Stomach (tissue), 9 donors: ENCODE data around the gene SNX27. TPM values are rescaled to one million over a fixed set of nuclear protein-coding genes. Genes with fewer than 3 reads are reported as not detected.

Experiments
- DNase-seq, 2 donors: peaks; one replicate each; pipeline versions ENCODE4 v3.0.0 to v3.0.0-alpha.2; 2013 to 2019
- H3K27ac ChIP-seq, 5 donors: fragments of 200-600 bp in 4 of 5; sonication (generic) in 4 of 5; one replicate each; pipeline ENCODE4 v1.5.1; 2013 to 2019; ENCODE audit warnings: mild to moderate bottlenecking in 1 of 5, moderate library complexity in 1 of 5
- H3K27me3 ChIP-seq, 3 donors: fragments of 200-600 bp; sonication (generic); one replicate each; pipeline ENCODE4 v1.5.1; 2017 to 2019; ENCODE audit warnings: mixed run types in 1 of 3
- H3K36me3 ChIP-seq, 4 donors: fragments of 200-600 bp; sonication (generic); 1 replicate in 3 of 4; 2 replicates in 1 of 4; pipeline ENCODE4 v1.5.1; 2016 to 2019
- H3K4me1 ChIP-seq, 4 donors: fragments of 200-600 bp; sonication (generic); one replicate each; pipeline ENCODE4 v1.5.1; 2016 to 2019
- H3K4me3 ChIP-seq, 4 donors: fragments of 200-600 bp; sonication (generic) in 3 of 4; one replicate each; pipeline ENCODE4 v1.5.1; 2016 to 2019; ENCODE audit warnings: mild to moderate bottlenecking in 1 of 4
- H3K9me3 ChIP-seq, 4 donors: fragments of 200-600 bp; sonication (generic); one replicate each; pipeline ENCODE4 v1.5.1; 2016 to 2019
- EP300 ChIP-seq: sonication (generic); formaldehyde crosslinking; IDR thresholded peaks from one replicate; pipeline ENCODE4 v1.6.1; 2017; ENCODE audit warnings: antibody characterized with exemption
- POLR2A ChIP-seq, 4 donors: fragments of 450-650 bp; IDR thresholded peaks; one replicate each; pipeline ENCODE4 v1.6.1; 2016; ENCODE audit warnings: antibody characterized with exemption in 4 of 4, control low read depth in 2 of 4, mild to moderate bottlenecking in 1 of 4, moderate library complexity in 1 of 4
- POLR2AphosphoS5 ChIP-seq, 3 donors: sonication (generic); formaldehyde crosslinking; IDR thresholded peaks; one replicate each; pipeline ENCODE4 v1.6.1; 2016; ENCODE audit warnings: antibody characterized with exemption in 3 of 3
- WGBS, 5 donors: extraction: QIAGEN DNeasy Blood & Tissue Kit in 3 of 5; methylation state at CpG; one replicate each; pipeline versions ENCODE4 v1.1.5 to v1.1.7; 2013 to 2018; 5-methylcytosine and 5-hydroxymethylcytosine counted together
- intact Hi-C: fragments of 100-400 bp; cut with DNase I; formaldehyde crosslinking; loops from one replicate; pipeline ENCODE4 v1.15.1; 2023; ENCODE audit warnings: low total_unique reads
- polyA plus RNA-seq, 3 donors: library from polyadenylated mRNA; stranded (reverse); fragments of 200-250 nt; gene quantifications; one replicate each; pipeline ENCODE4 v1.2.3, GENCODE V29; 2013
- total RNA-seq, 5 donors: library from RNA; depleted of rRNA; stranded (reverse); fragments of >200 nt; gene quantifications; one replicate each; pipeline versions ENCODE4 v1.1.0 to v1.2.3, GENCODE V29; 2014 to 2016
- TF ChIP-seq, protein P1 (sequence below), 7 experiments: fragments of 450-650 bp in 4 of 7; fragments of 200-600 bp in 3 of 7; sonication (generic) in 3 of 7; IDR thresholded peaks; one replicate each; pipeline ENCODE4 v1.5.1; 2016 to 2019; ENCODE audit warnings: antibody characterized with exemption in 7 of 7, control low read depth in 2 of 7, mild to moderate bottlenecking in 1 of 7
- donor health status: healthy with polysubstance abuse.
- donor health status: Bipolar disorder and iron deficiency.
- donor health status: healthy.

SNX27 gene
- total and polyA plus RNA-seq, 8 donors, result 4.3 to 82.3 (median 17.7) TPM

DNA sequence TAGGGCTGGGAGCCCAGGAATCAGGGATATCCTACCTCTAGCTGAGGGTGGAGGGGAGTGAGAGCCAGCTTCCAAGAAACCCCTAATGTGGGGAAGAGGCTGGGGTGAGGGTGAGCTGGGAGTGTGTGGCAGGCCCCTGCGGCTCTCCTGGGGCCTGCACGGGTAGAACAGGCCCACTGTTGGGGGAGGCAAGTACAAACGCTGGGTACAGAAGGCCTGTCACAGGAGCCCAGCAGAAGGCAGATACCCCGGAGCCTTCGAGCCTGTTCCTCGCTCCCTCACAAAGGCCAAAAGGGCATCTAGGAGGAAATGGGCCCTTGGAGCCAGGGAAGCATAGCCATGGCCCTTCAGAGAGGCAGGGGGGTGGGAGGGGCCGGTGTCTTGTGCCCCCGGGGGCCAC is 91.1 kb downstream of the SNX27 start:
- H3K4me3 ChIP-seq, result no peak overlapping the region
- peaks cover 0 to 8% (median 0%) of the 10 kb centered on the region in 4 donors for H3K4me1 ChIP-seq
- no peaks in the 10 kb centered on the region for H3K9me3 ChIP-seq
- no peaks in the 10 kb centered on the region for H3K27me3 ChIP-seq
- TF ChIP-seq, protein P1, sequence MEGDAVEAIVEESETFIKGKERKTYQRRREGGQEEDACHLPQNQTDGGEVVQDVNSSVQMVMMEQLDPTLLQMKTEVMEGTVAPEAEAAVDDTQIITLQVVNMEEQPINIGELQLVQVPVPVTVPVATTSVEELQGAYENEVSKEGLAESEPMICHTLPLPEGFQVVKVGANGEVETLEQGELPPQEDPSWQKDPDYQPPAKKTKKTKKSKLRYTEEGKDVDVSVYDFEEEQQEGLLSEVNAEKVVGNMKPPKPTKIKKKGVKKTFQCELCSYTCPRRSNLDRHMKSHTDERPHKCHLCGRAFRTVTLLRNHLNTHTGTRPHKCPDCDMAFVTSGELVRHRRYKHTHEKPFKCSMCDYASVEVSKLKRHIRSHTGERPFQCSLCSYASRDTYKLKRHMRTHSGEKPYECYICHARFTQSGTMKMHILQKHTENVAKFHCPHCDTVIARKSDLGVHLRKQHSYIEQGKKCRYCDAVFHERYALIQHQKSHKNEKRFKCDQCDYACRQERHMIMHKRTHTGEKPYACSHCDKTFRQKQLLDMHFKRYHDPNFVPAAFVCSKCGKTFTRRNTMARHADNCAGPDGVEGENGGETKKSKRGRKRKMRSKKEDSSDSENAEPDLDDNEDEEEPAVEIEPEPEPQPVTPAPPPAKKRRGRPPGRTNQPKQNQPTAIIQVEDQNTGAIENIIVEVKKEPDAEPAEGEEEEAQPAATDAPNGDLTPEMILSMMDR (IDR thresholded peaks at IDR 0.05), result no peak
- TF ChIP-seq EP300 (no peak), POLR2A (IDR thresholded peaks at IDR 0.05) (no peak)
- DNase-seq, result no peak
- 39 to 47% (median 43%) methylated on average over 5 to 8 of the region's 8 CpGs for WGBS, 5 donors
- peaks cover 16 to 43% (median 42%) of the 10 kb centered on the region in 4 donors for H3K36me3 ChIP-seq
- H3K27ac ChIP-seq, result no peak overlapping the region
- intact Hi-C loops, result no loop called here

DNA sequence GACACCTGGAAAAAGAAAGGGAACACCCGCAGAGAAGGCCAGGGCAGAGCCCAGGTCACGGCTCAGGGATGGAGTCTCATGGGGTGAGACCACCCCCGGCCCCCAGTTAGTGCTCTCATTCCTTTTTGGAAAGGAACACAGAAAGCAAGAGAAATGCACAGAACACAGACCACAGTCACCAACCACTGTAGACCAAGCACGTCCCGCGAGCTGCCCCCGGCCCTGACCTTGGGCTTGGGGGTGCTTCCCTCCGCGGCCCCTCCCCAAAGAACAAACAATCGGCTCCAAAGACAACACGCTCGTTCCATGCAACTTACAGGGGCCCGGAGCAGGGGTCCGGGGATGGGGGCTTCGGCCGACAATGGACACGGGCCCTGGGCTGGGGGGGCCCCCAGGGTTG is 92.0 kb downstream of the SNX27 start:
- WGBS, 5 donors, result 30 to 67% (median 45%) methylated on average over 17 of the region's 17 CpGs
- no peak for DNase-seq
- H3K4me1 ChIP-seq, result peaks cover 0 to 8% (median 0%) of the 10 kb centered on the region in 4 donors
- peaks cover 16 to 34% (median 33%) of the 10 kb centered on the region in 4 donors for H3K36me3 ChIP-seq
- H3K9me3 ChIP-seq, result no peaks in the 10 kb centered on the region
- H3K27ac ChIP-seq, result no peak overlapping the region
- H3K4me3 ChIP-seq, result no peak overlapping the region
- H3K27me3 ChIP-seq, result no peaks in the 10 kb centered on the region
- no peak for TF ChIP-seq EP300
- TF ChIP-seq, protein P1 (IDR thresholded peaks at IDR 0.05), result no peak
- no peak for TF ChIP-seq POLR2A (IDR thresholded peaks at IDR 0.05)
- TF ChIP-seq POLR2AphosphoS5 (IDR thresholded peaks at IDR 0.05), result no peak
- intact Hi-C loops, result no loop called here

DNA sequence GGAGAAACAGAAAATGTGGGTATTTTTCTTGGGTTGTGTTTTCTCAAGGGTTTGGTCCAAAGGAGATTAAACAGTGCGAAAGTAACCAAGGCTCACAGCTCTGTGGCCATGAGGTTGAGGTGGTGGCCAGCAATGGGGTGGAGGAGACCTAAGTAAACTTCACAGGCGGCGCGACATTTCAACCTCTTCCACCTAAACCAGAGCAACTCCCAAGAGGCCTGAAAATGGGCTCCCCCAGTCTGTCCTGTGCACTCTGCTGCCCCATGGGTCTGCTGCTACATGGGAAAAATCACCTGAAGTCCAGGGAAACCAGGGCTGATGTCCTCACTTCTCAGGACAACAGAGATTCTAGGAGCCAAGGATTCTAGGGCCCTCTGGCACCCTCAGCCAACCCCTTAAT is 92.4 kb downstream of the SNX27 start:
- no peaks in the 10 kb centered on the region for H3K9me3 ChIP-seq
- WGBS, 5 donors, result 54 to 94% (median 72%) methylated on average over 4 of the region's 4 CpGs
- intact Hi-C loops, result no loop called here
- H3K27ac ChIP-seq, result no peak overlapping the region
- no peak overlapping the region for H3K4me3 ChIP-seq
- peaks cover 14 to 30% (median 29%) of the 10 kb centered on the region in 4 donors for H3K36me3 ChIP-seq
- H3K27me3 ChIP-seq, result no peaks in the 10 kb centered on the region
- H3K4me1 ChIP-seq, result peaks cover 0 to 8% (median 0%) of the 10 kb centered on the region in 4 donors
- TF ChIP-seq EP300, result no peak
- TF ChIP-seq, protein P1 (IDR thresholded peaks at IDR 0.05), result no peak
- DNase-seq, result no peak

DNA sequence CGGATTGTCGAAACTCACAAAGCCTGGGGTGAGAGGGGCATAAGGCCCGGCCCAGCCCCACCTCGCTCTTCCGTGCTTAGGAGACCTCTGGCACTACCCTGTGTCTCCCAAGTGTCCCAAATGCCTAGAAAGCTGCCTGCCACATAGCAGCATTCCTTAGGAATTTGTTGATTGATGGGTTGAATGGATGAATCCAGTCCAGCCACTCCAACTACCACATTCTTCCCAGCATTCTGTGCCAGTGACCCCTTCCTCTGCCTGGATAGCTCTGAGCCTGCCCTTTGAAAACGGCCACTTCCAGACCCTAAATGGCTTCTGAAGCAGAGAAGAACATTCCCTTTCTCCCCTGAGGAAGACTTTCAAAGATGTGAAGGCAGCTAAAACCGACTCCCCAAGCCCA is 93.3 kb downstream of the SNX27 start:
- DNase-seq, result no peak
- Histone ChIP-seq H3K4me3 (no peak overlapping the region), H3K9me3 (no peaks in the 10 kb centered on the region), H3K4me1 (peaks cover 0 to 8% (median 0%) of the 10 kb centered on the region in 4 donors), H3K27ac (no peak overlapping the region), H3K27me3 (no peaks in the 10 kb centered on the region), H3K36me3 (peaks cover 8 to 21% (median 20%) of the 10 kb centered on the region in 4 donors)
- no peak for TF ChIP-seq POLR2A (IDR thresholded peaks at IDR 0.05)
- TF ChIP-seq EP300, result no peak
- no peak for TF ChIP-seq POLR2AphosphoS5 (IDR thresholded peaks at IDR 0.05)
- TF ChIP-seq, protein P1 (IDR thresholded peaks at IDR 0.05), result no peak
- intact Hi-C loops, result no loop called here
- WGBS, 5 donors, result 78 to 94% (median 88%) methylated on average over 7 of the region's 7 CpGs
